ENCODE measurements around the gene RNF10. TPM values are rescaled to one million over a fixed set of nuclear protein-coding genes. Genes with fewer than 3 reads are reported as not detected.
A peak's percentile ranks its signal among the peaks of the same experiment; 100 is the strongest.
"Not testable (repeated sequence)": the region's sequence is repeated elsewhere in the genome, so short reads cannot be mapped to it uniquely, and the experiment has no call there.

RNF10 gene
- total RNA-seq, 2 donors from 2014 or later: 198 to 200 TPM

GRCh38 chr12:120498870-120499515 is 35.2 kb upstream of the RNF10 start:
- Mint-ChIP-seq H3K27me3 (ENCODE audit: low read depth) (no peaks in the 10 kb centered on the region), H3K4me1 (ENCODE audit: low read depth) (peaks cover 33% of the 10 kb centered on the region), H3K27ac (peak overlapping the region; percentile 61), H3K4me3 (no peak overlapping the region), H3K36me3 (ENCODE audit: insufficient read depth in 2 of 2) (peaks cover 7 to 19% of the 10 kb centered on the region in 2 donors), H3K9me3 (no peaks in the 10 kb centered on the region)
- ATAC-seq (replicated peaks in 1 of 2) (no peak), DNase-seq (no peak)

DNA sequence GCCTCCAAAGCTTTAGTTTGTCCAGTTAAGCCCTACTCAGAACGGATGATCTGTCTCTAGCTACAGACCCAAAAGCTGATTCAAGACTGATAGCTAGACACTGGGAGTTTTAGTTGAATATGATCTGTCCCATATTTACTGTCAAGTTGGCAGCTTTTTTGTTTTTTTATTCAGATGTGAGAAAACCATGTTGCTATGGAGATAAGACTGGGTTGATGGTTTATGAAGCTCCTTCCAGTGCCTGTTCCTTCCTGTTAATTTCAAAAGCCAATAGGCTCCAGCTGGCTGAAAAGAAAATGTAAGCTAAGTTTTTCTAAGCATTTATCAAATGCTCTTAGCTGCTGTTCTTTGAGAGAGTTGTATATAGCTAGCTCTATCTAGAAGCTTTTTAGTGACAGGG is 33.6 kb upstream of the RNF10 start:
- no peak overlapping the region for H3K27ac Mint-ChIP-seq
- H3K4me3 Mint-ChIP-seq: no peak overlapping the region
- ATAC-seq (replicated peaks in 1 of 2) (no peak), DNase-seq (no peak)
- peaks cover 7 to 20% of the 10 kb centered on the region in 2 donors for H3K36me3 Mint-ChIP-seq (ENCODE audit: insufficient read depth in 2 of 2)
- H3K27me3 Mint-ChIP-seq (ENCODE audit: low read depth): no peaks in the 10 kb centered on the region
- peaks cover 24% of the 10 kb centered on the region for H3K4me1 Mint-ChIP-seq (ENCODE audit: low read depth)
- no peaks in the 10 kb centered on the region for H3K9me3 Mint-ChIP-seq

GRCh38 chr12:120504587-120504986 is 29.6 kb upstream of the RNF10 start:
- Mint-ChIP-seq H3K4me1 (ENCODE audit: low read depth) (no peaks in the 10 kb centered on the region), H3K9me3 (no peaks in the 10 kb centered on the region), H3K4me3 (no peak overlapping the region), H3K27me3 (ENCODE audit: low read depth) (no peaks in the 10 kb centered on the region), H3K27ac (no peak overlapping the region), H3K36me3 (ENCODE audit: insufficient read depth in 2 of 2) (peaks cover 1 to 7% of the 10 kb centered on the region in 2 donors)
- ATAC-seq (replicated peaks in 1 of 2): no peak
- DNase-seq: no peak

- Mint-ChIP-seq H3K36me3 (ENCODE audit: insufficient read depth in 2 of 2) (peaks cover 0 to 6% of the 10 kb centered on the region in 2 donors), H3K27ac (no peak overlapping the region)
- ATAC-seq (replicated peaks in 1 of 2): no peak
Measured at GRCh38 chr12:120508537-120508936, 25.6 kb upstream of the RNF10 start.

GRCh38 chr12:120514002-120514401 is 20.2 kb upstream of the RNF10 start:
- Mint-ChIP-seq H3K4me3 (no peak overlapping the region), H3K9me3 (no peaks in the 10 kb centered on the region), H3K27me3 (ENCODE audit: low read depth) (no peaks in the 10 kb centered on the region), H3K36me3 (ENCODE audit: insufficient read depth in 2 of 2) (peaks cover 5 to 11% of the 10 kb centered on the region in 2 donors), H3K27ac (no peak overlapping the region), H3K4me1 (ENCODE audit: low read depth) (no peaks in the 10 kb centered on the region)
- ATAC-seq (replicated peaks in 1 of 2) (no peak), DNase-seq (no peak)

More at GRCh38 chr12:120508537-120508936, 25.6 kb upstream of the RNF10 start:
- Mint-ChIP-seq H3K4me1 (ENCODE audit: low read depth) (no peaks in the 10 kb centered on the region), H3K4me3 (no peak overlapping the region), H3K27me3 (ENCODE audit: low read depth) (no peaks in the 10 kb centered on the region), H3K9me3 (no peaks in the 10 kb centered on the region)
- no peak for DNase-seq

DNA sequence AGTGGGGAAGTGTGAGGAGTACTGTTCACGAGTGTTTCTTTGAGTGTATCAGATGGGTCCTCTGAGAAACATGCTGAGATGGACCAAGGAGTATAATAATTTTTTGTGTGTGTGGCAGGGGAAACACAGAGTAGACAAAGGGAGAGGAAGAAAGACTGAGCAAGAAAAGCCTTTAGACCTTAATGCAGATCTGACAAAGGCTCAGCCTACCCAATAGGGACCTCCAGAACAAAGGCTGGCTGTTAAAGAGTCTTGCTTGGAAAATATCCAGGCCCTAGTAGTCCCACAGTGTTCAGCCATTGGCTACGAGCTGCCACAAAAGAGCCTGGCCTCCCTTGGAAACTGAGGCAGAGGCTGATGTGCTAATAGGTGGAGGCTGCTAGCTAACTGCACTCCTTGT is 18.7 kb upstream of the RNF10 start:
- H3K27ac Mint-ChIP-seq: no peak overlapping the region
- ATAC-seq (replicated peaks in 1 of 2) (no peak), DNase-seq (no peak)
- peaks cover 5 to 8% of the 10 kb centered on the region in 2 donors for H3K36me3 Mint-ChIP-seq (ENCODE audit: insufficient read depth in 2 of 2)
- no peaks in the 10 kb centered on the region for H3K4me1 Mint-ChIP-seq (ENCODE audit: low read depth)
- H3K4me3 Mint-ChIP-seq: no peak overlapping the region
- H3K9me3 Mint-ChIP-seq: no peaks in the 10 kb centered on the region
- no peaks in the 10 kb centered on the region for H3K27me3 Mint-ChIP-seq (ENCODE audit: low read depth)

DNA sequence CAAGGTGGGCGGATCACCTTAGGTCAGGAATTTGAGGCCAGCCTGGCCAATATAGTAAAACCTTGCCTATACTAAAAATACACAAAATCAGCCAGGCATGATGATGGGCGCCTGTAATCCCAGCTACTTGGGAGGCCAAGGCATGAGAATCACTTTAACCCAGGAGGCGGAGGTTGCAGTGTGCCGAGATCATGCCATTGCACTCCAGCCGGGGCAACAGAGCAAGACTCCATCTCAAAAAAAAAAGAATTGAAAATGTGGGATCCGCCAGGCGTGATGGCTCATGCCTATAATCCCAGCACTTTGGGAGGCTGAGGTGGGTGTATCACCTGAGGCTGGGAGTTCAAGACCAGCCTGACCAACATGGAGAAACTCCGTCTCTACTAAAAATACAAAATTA is 14.8 kb upstream of the RNF10 start:
- not testable (repeated sequence) for H3K36me3 Mint-ChIP-seq (ENCODE audit: insufficient read depth in 2 of 2); ATAC-seq (replicated peaks in 1 of 2); H3K4me3 Mint-ChIP-seq; H3K27ac Mint-ChIP-seq; H3K27me3 Mint-ChIP-seq (ENCODE audit: low read depth); DNase-seq; H3K4me1 Mint-ChIP-seq (ENCODE audit: low read depth); H3K9me3 Mint-ChIP-seq

GRCh38 chr12:120522568-120522967 is 11.6 kb upstream of the RNF10 start:
- Mint-ChIP-seq H3K4me1 (ENCODE audit: low read depth) (no peaks in the 10 kb centered on the region), H3K4me3 (no peak overlapping the region), H3K27ac (no peak overlapping the region), H3K36me3 (ENCODE audit: insufficient read depth in 2 of 2) (peaks cover 0 to 4% of the 10 kb centered on the region in 2 donors), H3K27me3 (ENCODE audit: low read depth) (no peaks in the 10 kb centered on the region), H3K9me3 (no peaks in the 10 kb centered on the region)
- ATAC-seq (replicated peaks in 1 of 2) (no peak), DNase-seq (no peak)

DNA sequence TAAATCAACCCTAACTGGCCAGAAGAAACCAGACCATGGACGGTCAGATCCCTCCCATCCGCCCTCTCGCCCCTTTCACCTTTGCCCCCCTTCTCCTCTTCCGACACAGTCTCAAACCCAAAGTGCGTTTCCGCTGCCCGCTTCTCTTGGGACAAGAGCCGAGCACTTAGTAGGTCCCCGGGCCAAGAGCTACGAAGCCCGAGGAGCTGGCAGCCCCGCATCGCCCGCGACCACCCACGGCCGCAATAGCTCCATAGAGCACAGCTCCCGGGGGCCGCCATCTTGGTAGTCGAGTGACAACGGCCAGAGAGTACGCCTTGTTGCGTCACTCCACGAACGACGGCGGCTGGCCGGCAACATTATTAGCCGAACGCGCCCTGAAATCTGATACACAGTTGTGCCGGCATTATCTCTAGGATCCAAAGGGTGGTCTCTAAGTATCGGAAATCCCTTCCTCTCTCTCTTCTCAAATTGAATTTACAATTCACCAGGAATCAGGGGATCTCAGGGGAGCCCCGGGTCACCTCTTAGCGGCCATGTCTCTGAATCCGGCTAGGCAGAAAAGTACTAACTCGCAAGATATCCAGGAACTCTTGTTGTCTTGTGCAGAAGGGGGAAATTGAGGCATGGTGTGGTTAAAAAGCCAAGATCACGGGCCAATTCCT is 5.2 kb upstream of the RNF10 start, which contains the start of gene COQ5:
COQ5 (minus strand) TSS at position 298 of the 665 bp plus-strand sequence; CDS start at position 281, 17 bp downstream.
- Mint-ChIP-seq H3K4me1 (ENCODE audit: low read depth) (peaks cover 23% of the 10 kb centered on the region), H3K27me3 (ENCODE audit: low read depth) (no peaks in the 10 kb centered on the region), H3K9me3 (no peaks in the 10 kb centered on the region), H3K27ac (peak within 1 kb of the TSS; percentile 100), H3K36me3 (ENCODE audit: insufficient read depth in 2 of 2) (peaks cover 0 to 5% of the 10 kb centered on the region in 2 donors), H3K4me3 (peak within 1 kb of the TSS; percentile 99 to 100)
- ATAC-seq (replicated peaks in 1 of 2): peak; percentile 96
- peak; percentile 86 to 87 for DNase-seq

- peaks cover 2 to 6% of the 10 kb centered on the region in 2 donors for H3K36me3 Mint-ChIP-seq (ENCODE audit: insufficient read depth in 2 of 2)
Measured at GRCh38 chr12:120529641-120530417, 4.3 kb upstream of the RNF10 start.

DNA sequence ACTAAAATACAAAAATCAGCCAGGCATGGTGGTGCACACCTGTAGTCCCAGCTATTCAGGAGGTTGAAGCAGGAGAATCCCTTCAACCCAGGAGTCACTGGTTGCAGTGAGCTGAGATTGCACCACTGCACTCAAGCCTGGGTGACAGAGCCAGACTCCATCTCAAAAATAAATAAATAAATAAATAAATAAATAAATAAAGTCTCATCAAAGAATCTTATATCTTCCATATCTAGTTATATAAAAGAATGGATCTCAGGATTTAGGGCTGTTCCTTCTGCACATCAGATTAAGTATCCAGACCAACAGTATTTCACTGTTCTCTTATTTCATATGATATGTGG is 3.8 kb upstream of the RNF10 start:
- not testable (repeated sequence) for DNase-seq; H3K27ac Mint-ChIP-seq; H3K27me3 Mint-ChIP-seq (ENCODE audit: low read depth); H3K9me3 Mint-ChIP-seq; ATAC-seq (replicated peaks in 1 of 2)
- Mint-ChIP-seq H3K4me3 (peak overlapping the region; percentile 99 to 100), H3K36me3 (ENCODE audit: insufficient read depth in 2 of 2) (peaks cover 5 to 11% of the 10 kb centered on the region in 2 donors), H3K4me1 (ENCODE audit: low read depth) (peaks cover 29% of the 10 kb centered on the region)

More at GRCh38 chr12:120529641-120530417, 4.3 kb upstream of the RNF10 start:
- Mint-ChIP-seq H3K27ac (peak overlapping the region; percentile 100), H3K27me3 (ENCODE audit: low read depth) (no peaks in the 10 kb centered on the region), H3K9me3 (no peaks in the 10 kb centered on the region), H3K4me1 (ENCODE audit: low read depth) (peaks cover 26% of the 10 kb centered on the region), H3K4me3 (peak overlapping the region; percentile 99 to 100)
- ATAC-seq (replicated peaks in 1 of 2) (no peak), DNase-seq (no peak)

DNA sequence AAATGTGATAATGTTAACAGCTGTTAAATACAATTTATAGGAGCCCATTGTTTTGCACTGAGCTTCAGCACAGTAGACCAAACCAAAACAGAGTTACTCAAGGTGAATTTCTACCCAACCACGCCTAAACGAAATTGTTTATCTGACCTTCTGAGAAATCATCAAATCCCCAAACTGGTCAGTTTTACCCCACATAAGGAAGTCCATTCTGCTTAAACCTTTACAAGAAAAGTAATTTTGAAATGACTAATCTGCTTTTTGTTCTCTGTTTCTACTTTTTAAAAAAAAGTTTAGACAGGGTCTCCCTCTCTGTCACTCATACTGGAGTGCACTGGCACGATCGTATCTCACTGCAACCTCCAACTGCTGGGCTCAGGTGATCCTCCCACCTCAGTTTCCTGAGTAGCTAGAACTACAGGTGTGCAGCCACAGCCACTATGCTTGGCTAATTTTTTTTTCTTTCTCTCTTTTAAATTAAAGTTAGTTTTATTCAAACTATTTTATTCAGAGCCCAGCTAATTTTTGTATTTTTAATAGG is 1.4 kb upstream of the RNF10 start:
- ATAC-seq (replicated peaks in 1 of 2) (no peak), DNase-seq (no peak)
- peaks cover 5 to 15% of the 10 kb centered on the region in 2 donors for H3K36me3 Mint-ChIP-seq (ENCODE audit: insufficient read depth in 2 of 2)
- H3K27me3 Mint-ChIP-seq (ENCODE audit: low read depth): no peaks in the 10 kb centered on the region
- H3K9me3 Mint-ChIP-seq: no peaks in the 10 kb centered on the region
- no peak overlapping the region for H3K27ac Mint-ChIP-seq
- H3K4me3 Mint-ChIP-seq: no peak overlapping the region
- H3K4me1 Mint-ChIP-seq (ENCODE audit: low read depth): peaks cover 53% of the 10 kb centered on the region
